Measurements from ENCODE around the gene USP6NL. TPM values are rescaled to one million over a fixed set of nuclear protein-coding genes. Genes with fewer than 3 reads are reported as not detected.

The USP6NL gene
- total and polyA plus RNA-seq, 9 of the 15 experiments (the other 6 are each of a cell fraction or from before 2014, with no cell fraction given), result 3.2 to 26.6 (median 19.8) TPM

DNA sequence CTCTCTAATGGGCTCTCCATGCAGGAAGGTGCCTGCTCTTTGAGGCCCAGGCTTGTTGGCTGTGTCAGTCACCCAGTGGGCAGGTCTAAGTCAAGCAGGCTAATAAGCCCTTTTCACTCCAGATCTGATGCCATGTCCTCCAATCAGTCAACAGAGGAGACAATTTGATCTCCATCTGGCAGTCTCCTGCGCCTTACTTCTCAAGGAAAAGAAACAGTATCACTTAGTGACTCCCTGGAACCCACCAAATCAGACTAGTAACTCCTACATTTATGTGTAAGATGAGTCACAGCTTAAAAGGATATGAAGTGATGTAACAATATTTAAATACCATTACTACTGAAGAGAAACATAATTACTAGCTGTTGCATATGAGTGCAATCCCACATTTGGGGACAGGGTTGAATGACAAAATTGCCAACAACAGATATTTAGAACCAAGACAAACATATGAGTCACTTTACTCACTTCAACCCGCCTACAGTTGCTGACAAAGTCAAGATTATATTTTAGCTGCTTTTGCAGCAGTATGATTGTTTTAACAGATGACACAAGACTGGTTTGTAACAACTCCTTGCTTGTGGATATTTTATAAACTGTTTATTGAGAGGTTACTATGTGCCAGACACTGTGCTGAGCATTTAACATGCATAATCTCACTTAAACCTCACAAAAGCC, 72.1 kb downstream of the USP6NL start (continued):
- TF ChIP-seq JUN (IDR thresholded peaks at IDR 0.05; ENCODE audit: borderline replicate concordance, low read depth, low read length) (peak; percentile 85), JUN (CRISPR knock-in tag; IDR thresholded peaks at IDR 0.05; ENCODE audit: borderline replicate concordance) (0 out of 2 replicates have a peak, but pooled peaks have one; percentile 82), CXXC5 (CRISPR knock-in tag; IDR thresholded peaks at IDR 0.05) (no peak), ESRRA (IDR thresholded peaks at IDR 0.05; ENCODE audit: borderline replicate concordance, low read depth) (no peak), ZNF121 (CRISPR knock-in tag; conservative IDR thresholded peaks at IDR 0.05) (no peak), MEF2D (tag; conservative IDR thresholded peaks at IDR 0.05; ENCODE audit: low read depth) (0 out of 2 replicates have a peak, but pooled peaks have one; percentile 31), PCBP2 (IDR thresholded peaks at IDR 0.05; ENCODE audit: low read depth, low read length, poor library complexity, severe bottlenecking) (no peak), ZFP36 (IDR thresholded peaks at IDR 0.05; ENCODE audit: low read depth, low read length, partially characterized antibody) (no peak), RFX7 (CRISPR knock-in tag; IDR thresholded peaks at IDR 0.05) (no peak), SAFB2 (IDR thresholded peaks at IDR 0.05; ENCODE audit: borderline replicate concordance, low read depth, low read length, severe bottlenecking) (no peak), BDP1 (IDR thresholded peaks at IDR 0.05; ENCODE audit: insufficient read depth, insufficient read length) (no peak), U2AF1 (optimal IDR thresholded peaks at IDR 0.05; ENCODE audit: low read depth, low read length) (no peak), MED1 (CRISPR knock-in tag; IDR thresholded peaks at IDR 0.05; ENCODE audit: borderline replicate concordance) (no peak), RBBP5 (IDR thresholded peaks at IDR 0.05; ENCODE audit: borderline replicate concordance, insufficient read depth, low read length, poor library complexity, severe bottlenecking) (no peak), CEBPB (tag; IDR thresholded peaks at IDR 0.05) (peak; percentile 79), SAP30 (IDR thresholded peaks at IDR 0.05; ENCODE audit: borderline replicate concordance, insufficient read depth, low read depth, low read length, poor library complexity, severe bottlenecking) (no peak), TEAD4 (IDR thresholded peaks at IDR 0.05; ENCODE audit: low read length) (peak; percentile 44; the same call in 1 of the 2 replicates), TEAD4 (CRISPR knock-in tag; IDR thresholded peaks at IDR 0.05; ENCODE audit: borderline replicate concordance) (no peak), KDM4B (IDR thresholded peaks at IDR 0.05; ENCODE audit: borderline replicate concordance in 2 of 2, low read depth in 1 of 2) (no peak), EGR1 (conservative IDR thresholded peaks at IDR 0.05) (peak; percentile 52), NFATC3 (IDR thresholded peaks at IDR 0.05) (no peak), SMARCA4 (IDR thresholded peaks at IDR 0.05) (peak; percentile 80), TCF3 (CRISPR knock-in tag; IDR thresholded peaks at IDR 0.05) (peak; percentile 66)
- TF ChIP-seq, protein P1, sequence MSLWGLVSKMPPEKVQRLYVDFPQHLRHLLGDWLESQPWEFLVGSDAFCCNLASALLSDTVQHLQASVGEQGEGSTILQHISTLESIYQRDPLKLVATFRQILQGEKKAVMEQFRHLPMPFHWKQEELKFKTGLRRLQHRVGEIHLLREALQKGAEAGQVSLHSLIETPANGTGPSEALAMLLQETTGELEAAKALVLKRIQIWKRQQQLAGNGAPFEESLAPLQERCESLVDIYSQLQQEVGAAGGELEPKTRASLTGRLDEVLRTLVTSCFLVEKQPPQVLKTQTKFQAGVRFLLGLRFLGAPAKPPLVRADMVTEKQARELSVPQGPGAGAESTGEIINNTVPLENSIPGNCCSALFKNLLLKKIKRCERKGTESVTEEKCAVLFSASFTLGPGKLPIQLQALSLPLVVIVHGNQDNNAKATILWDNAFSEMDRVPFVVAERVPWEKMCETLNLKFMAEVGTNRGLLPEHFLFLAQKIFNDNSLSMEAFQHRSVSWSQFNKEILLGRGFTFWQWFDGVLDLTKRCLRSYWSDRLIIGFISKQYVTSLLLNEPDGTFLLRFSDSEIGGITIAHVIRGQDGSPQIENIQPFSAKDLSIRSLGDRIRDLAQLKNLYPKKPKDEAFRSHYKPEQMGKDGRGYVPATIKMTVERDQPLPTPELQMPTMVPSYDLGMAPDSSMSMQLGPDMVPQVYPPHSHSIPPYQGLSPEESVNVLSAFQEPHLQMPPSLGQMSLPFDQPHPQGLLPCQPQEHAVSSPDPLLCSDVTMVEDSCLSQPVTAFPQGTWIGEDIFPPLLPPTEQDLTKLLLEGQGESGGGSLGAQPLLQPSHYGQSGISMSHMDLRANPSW (CRISPR knock-in tag; IDR thresholded peaks at IDR 0.05), result no peak
- TF ChIP-seq, protein P2, sequence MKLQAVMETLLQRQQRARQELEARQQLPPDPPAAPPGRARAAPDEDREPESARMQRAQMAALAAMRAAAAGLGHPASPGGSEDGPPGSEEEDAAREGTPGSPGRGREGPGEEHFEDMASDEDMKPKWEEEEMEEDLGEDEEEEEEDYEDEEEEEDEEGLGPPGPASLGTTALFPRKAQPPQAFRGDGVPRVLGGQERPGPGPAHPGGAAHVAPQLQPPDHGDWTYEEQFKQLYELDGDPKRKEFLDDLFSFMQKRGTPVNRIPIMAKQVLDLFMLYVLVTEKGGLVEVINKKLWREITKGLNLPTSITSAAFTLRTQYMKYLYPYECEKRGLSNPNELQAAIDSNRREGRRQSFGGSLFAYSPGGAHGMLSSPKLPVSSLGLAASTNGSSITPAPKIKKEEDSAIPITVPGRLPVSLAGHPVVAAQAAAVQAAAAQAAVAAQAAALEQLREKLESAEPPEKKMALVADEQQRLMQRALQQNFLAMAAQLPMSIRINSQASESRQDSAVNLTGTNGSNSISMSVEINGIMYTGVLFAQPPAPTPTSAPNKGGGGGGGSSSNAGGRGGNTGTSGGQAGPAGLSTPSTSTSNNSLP (IDR thresholded peaks at IDR 0.05; ENCODE audit: borderline replicate concordance, low read depth, low read length), result peak; percentile 40; the same call in 1 of the 2 replicates
